ENCODE results near the gene ZDHHC14.
"Not testable (repeated sequence)": the region's sequence is repeated elsewhere in the genome, so short reads cannot be mapped to it uniquely, and the experiment has no call there.

ZDHHC14 gene

GRCh38 chr6:157461000-157461915 lies 80.3 kb downstream of the ZDHHC14 start:
- Histone ChIP-seq H3K4me1 (ENCODE audit: insufficient read depth, low read length) (peaks cover 19% of the 10 kb centered on the region), H3K9me3 (ENCODE audit: low read length) (no peaks in the 10 kb centered on the region), H3K27ac (ENCODE audit: low read depth, low read length) (no peak overlapping the region), H3K4me3 (ENCODE audit: low read depth in 1 of 2, low read length in 2 of 2) (no peak overlapping the region), H3K36me3 (ENCODE audit: insufficient read depth, low read length) (no peaks in the 10 kb centered on the region), H3K9ac (ENCODE audit: low read length) (no peak overlapping the region), H3K27me3 (ENCODE audit: control insufficient read depth in 1 of 2, insufficient read depth in 2 of 2, low read length in 2 of 2) (no peaks in the 10 kb centered on the region)

GRCh38 chr6:157462956-157463742 lies 82.2 kb downstream of the ZDHHC14 start:
- Histone ChIP-seq H3K9me3 (ENCODE audit: low read length) (no peaks in the 10 kb centered on the region), H3K9ac (ENCODE audit: low read length) (no peak overlapping the region), H3K4me1 (ENCODE audit: insufficient read depth, low read length) (peaks cover 19% of the 10 kb centered on the region), H3K27ac (ENCODE audit: low read depth, low read length) (no peak overlapping the region), H3K4me3 (ENCODE audit: low read depth in 1 of 2, low read length in 2 of 2) (no peak overlapping the region), H3K36me3 (ENCODE audit: insufficient read depth, low read length) (no peaks in the 10 kb centered on the region), H3K27me3 (ENCODE audit: control insufficient read depth in 1 of 2, insufficient read depth in 2 of 2, low read length in 2 of 2) (no peaks in the 10 kb centered on the region)

- not testable (repeated sequence) for H3K36me3 ChIP-seq (ENCODE audit: insufficient read depth, low read length); H3K9ac ChIP-seq (ENCODE audit: low read length); H3K27me3 ChIP-seq (ENCODE audit: control insufficient read depth in 1 of 2, insufficient read depth in 2 of 2, low read length in 2 of 2); H3K4me3 ChIP-seq (ENCODE audit: low read depth in 1 of 2, low read length in 2 of 2); H3K27ac ChIP-seq (ENCODE audit: low read depth, low read length); H3K9me3 ChIP-seq (ENCODE audit: low read length)
- H3K4me1 ChIP-seq (ENCODE audit: insufficient read depth, low read length), result peaks cover 19% of the 10 kb centered on the region
Observed at GRCh38 chr6:157463743-157464135, 82.7 kb downstream of the ZDHHC14 start.

- peaks cover 19% of the 10 kb centered on the region for H3K4me1 ChIP-seq (ENCODE audit: insufficient read depth, low read length)
- H3K9ac ChIP-seq (ENCODE audit: low read length), result no peak overlapping the region
- no peak overlapping the region for H3K4me3 ChIP-seq (ENCODE audit: low read depth in 1 of 2, low read length in 2 of 2)
- H3K27ac ChIP-seq (ENCODE audit: low read depth, low read length), result no peak overlapping the region
- H3K27me3 ChIP-seq (ENCODE audit: control insufficient read depth in 1 of 2, insufficient read depth in 2 of 2, low read length in 2 of 2), result no peaks in the 10 kb centered on the region
- no peaks in the 10 kb centered on the region for H3K9me3 ChIP-seq (ENCODE audit: low read length)
- no peaks in the 10 kb centered on the region for H3K36me3 ChIP-seq (ENCODE audit: insufficient read depth, low read length)
Observed at GRCh38 chr6:157464653-157465535, 83.9 kb downstream of the ZDHHC14 start.

- no peak overlapping the region for H3K9ac ChIP-seq (ENCODE audit: low read length)
- H3K27me3 ChIP-seq (ENCODE audit: control insufficient read depth in 1 of 2, insufficient read depth in 2 of 2, low read length in 2 of 2), result no peaks in the 10 kb centered on the region
- H3K4me3 ChIP-seq (ENCODE audit: low read depth in 1 of 2, low read length in 2 of 2), result no peak overlapping the region
- no peaks in the 10 kb centered on the region for H3K9me3 ChIP-seq (ENCODE audit: low read length)
- no peak overlapping the region for H3K27ac ChIP-seq (ENCODE audit: low read depth, low read length)
- H3K4me1 ChIP-seq (ENCODE audit: insufficient read depth, low read length), result peaks cover 12% of the 10 kb centered on the region
- H3K36me3 ChIP-seq (ENCODE audit: insufficient read depth, low read length), result no peaks in the 10 kb centered on the region
Observed at GRCh38 chr6:157466342-157466648, 85.3 kb downstream of the ZDHHC14 start.

GRCh38 chr6:157467339-157467738 lies 86.3 kb downstream of the ZDHHC14 start:
- not testable (repeated sequence) for H3K36me3 ChIP-seq (ENCODE audit: insufficient read depth, low read length); H3K27me3 ChIP-seq (ENCODE audit: control insufficient read depth in 1 of 2, insufficient read depth in 2 of 2, low read length in 2 of 2); H3K9me3 ChIP-seq (ENCODE audit: low read length); H3K4me3 ChIP-seq (ENCODE audit: low read depth in 1 of 2, low read length in 2 of 2); H3K27ac ChIP-seq (ENCODE audit: low read depth, low read length); H3K4me1 ChIP-seq (ENCODE audit: insufficient read depth, low read length); H3K9ac ChIP-seq (ENCODE audit: low read length)

GRCh38 chr6:157468054-157468453 lies 87.1 kb downstream of the ZDHHC14 start:
- Histone ChIP-seq H3K36me3 (ENCODE audit: insufficient read depth, low read length) (no peaks in the 10 kb centered on the region), H3K4me1 (ENCODE audit: insufficient read depth, low read length) (no peaks in the 10 kb centered on the region), H3K27ac (ENCODE audit: low read depth, low read length) (no peak overlapping the region), H3K27me3 (ENCODE audit: control insufficient read depth in 1 of 2, insufficient read depth in 2 of 2, low read length in 2 of 2) (no peaks in the 10 kb centered on the region), H3K4me3 (ENCODE audit: low read depth in 1 of 2, low read length in 2 of 2) (no peak overlapping the region), H3K9me3 (ENCODE audit: low read length) (no peaks in the 10 kb centered on the region), H3K9ac (ENCODE audit: low read length) (no peak overlapping the region)

GRCh38 chr6:157468574-157468973 lies 87.6 kb downstream of the ZDHHC14 start:
- no peak overlapping the region for H3K9ac ChIP-seq (ENCODE audit: low read length)
- no peaks in the 10 kb centered on the region for H3K27me3 ChIP-seq (ENCODE audit: control insufficient read depth in 1 of 2, insufficient read depth in 2 of 2, low read length in 2 of 2)
- H3K36me3 ChIP-seq (ENCODE audit: insufficient read depth, low read length), result no peaks in the 10 kb centered on the region
- H3K27ac ChIP-seq (ENCODE audit: low read depth, low read length), result no peak overlapping the region
- H3K4me1 ChIP-seq (ENCODE audit: insufficient read depth, low read length), result no peaks in the 10 kb centered on the region
- H3K9me3 ChIP-seq (ENCODE audit: low read length), result no peaks in the 10 kb centered on the region
- H3K4me3 ChIP-seq (ENCODE audit: low read depth in 1 of 2, low read length in 2 of 2), result no peak overlapping the region

- H3K36me3 ChIP-seq (ENCODE audit: insufficient read depth, low read length), result no peaks in the 10 kb centered on the region
- no peak overlapping the region for H3K4me3 ChIP-seq (ENCODE audit: low read depth in 1 of 2, low read length in 2 of 2)
- no peak overlapping the region for H3K27ac ChIP-seq (ENCODE audit: low read depth, low read length)
- no peak overlapping the region for H3K9ac ChIP-seq (ENCODE audit: low read length)
- H3K27me3 ChIP-seq (ENCODE audit: control insufficient read depth in 1 of 2, insufficient read depth in 2 of 2, low read length in 2 of 2), result no peaks in the 10 kb centered on the region
- H3K4me1 ChIP-seq (ENCODE audit: insufficient read depth, low read length), result no peaks in the 10 kb centered on the region
- H3K9me3 ChIP-seq (ENCODE audit: low read length), result no peaks in the 10 kb centered on the region
Observed at GRCh38 chr6:157469378-157469777, 88.4 kb downstream of the ZDHHC14 start.

- H3K4me3 ChIP-seq (ENCODE audit: low read depth in 1 of 2, low read length in 2 of 2), result no peak overlapping the region
- no peaks in the 10 kb centered on the region for H3K36me3 ChIP-seq (ENCODE audit: insufficient read depth, low read length)
- no peaks in the 10 kb centered on the region for H3K4me1 ChIP-seq (ENCODE audit: insufficient read depth, low read length)
- H3K9ac ChIP-seq (ENCODE audit: low read length), result no peak overlapping the region
- H3K9me3 ChIP-seq (ENCODE audit: low read length), result no peaks in the 10 kb centered on the region
- no peaks in the 10 kb centered on the region for H3K27me3 ChIP-seq (ENCODE audit: control insufficient read depth in 1 of 2, insufficient read depth in 2 of 2, low read length in 2 of 2)
- no peak overlapping the region for H3K27ac ChIP-seq (ENCODE audit: low read depth, low read length)
Observed at GRCh38 chr6:157471077-157471686, 90.2 kb downstream of the ZDHHC14 start.

All from muscle layer of colon (tissue), 2 donors.